ENCODE data around the gene SLC9A8. TPM values are rescaled to one million over a fixed set of nuclear protein-coding genes. Genes with fewer than 3 reads are reported as not detected.

The SLC9A8 gene
- total and polyA plus RNA-seq, 2 of the 4 experiments (the other 2 are of a cell fraction) = 4.1 to 5.0 TPM

DNA sequence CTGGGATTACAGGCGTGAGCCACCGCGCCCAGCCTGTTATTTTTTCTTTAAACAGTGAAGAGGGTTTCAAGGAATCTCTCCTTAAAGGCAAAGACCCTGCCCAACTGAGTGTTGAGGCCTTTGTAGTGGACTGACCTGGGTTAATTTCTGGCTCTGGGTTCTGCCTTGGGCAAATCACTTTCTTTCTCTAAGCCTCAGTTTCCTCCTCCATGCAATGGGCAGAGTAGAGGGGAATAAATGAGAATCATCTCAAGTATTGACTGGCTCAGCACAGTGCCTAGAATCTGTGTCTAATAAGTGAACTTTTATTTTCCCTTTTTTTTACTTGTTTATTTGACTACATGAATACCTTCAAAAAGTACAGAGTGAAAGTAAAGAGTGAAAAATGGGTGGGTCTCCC, 31.0 kb upstream of the SLC9A8 start:
- H3K18ac ChIP-seq (ENCODE audit: low read depth, low read length) = no peak overlapping the region
- no peak overlapping the region for H2AK5ac ChIP-seq (ENCODE audit: low read depth, low read length)
- POLR2A ChIA-PET (ENCODE audit: unreplicated experiment) = no interaction called here
- no peak overlapping the region for H3K23ac ChIP-seq (ENCODE audit: low read depth, low read length)
- H2BK20ac ChIP-seq (ENCODE audit: low read depth, low read length) = no peak overlapping the region
- H3K9me3 ChIP-seq (ENCODE audit: control insufficient read depth, insufficient read depth, low read length) = no peaks in the 10 kb centered on the region
- no peak for TF ChIP-seq RCOR1 (IDR thresholded peaks at IDR 0.05; ENCODE audit: insufficient replicate concordance, low read length)
- TF ChIP-seq BHLHE40 (IDR thresholded peaks at IDR 0.05; ENCODE audit: low read depth, low read length) = no peak
- TF ChIP-seq RFX5 (IDR thresholded peaks at IDR 0.05; ENCODE audit: low read depth, low read length) = no peak
- no peak for TF ChIP-seq RAD21 (IDR thresholded peaks at IDR 0.05; ENCODE audit: low read length)
- no peak for TF ChIP-seq SMC3 (IDR thresholded peaks at IDR 0.05; ENCODE audit: low read depth, low read length)
- no peak for TF ChIP-seq MXI1 (IDR thresholded peaks at IDR 0.05; ENCODE audit: borderline replicate concordance, low read depth, low read length)
- TF ChIP-seq MAFK (IDR thresholded peaks at IDR 0.05; ENCODE audit: low read depth, low read length) = no peak
- TF ChIP-seq, protein P1, sequence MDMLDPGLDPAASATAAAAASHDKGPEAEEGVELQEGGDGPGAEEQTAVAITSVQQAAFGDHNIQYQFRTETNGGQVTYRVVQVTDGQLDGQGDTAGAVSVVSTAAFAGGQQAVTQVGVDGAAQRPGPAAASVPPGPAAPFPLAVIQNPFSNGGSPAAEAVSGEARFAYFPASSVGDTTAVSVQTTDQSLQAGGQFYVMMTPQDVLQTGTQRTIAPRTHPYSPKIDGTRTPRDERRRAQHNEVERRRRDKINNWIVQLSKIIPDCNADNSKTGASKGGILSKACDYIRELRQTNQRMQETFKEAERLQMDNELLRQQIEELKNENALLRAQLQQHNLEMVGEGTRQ (IDR thresholded peaks at IDR 0.05; ENCODE audit: low read depth, low read length) = no peak
- no peak for TF ChIP-seq CTCF (conservative IDR thresholded peaks at IDR 0.05; ENCODE audit: low read depth, low read length)
- no peak overlapping the region for H4K5ac ChIP-seq (ENCODE audit: low read depth, low read length)
- no peak for DNase-seq
- H3K27me3 ChIP-seq (ENCODE audit: control insufficient read depth, insufficient read depth, low read length) = peaks cover 1% of the 10 kb centered on the region; the same call in 1 of the 2 replicates
- no peak for ATAC-seq (ENCODE audit: low read depth)
- no peak overlapping the region for H3K9ac ChIP-seq (ENCODE audit: low read depth, low read length)
- H3K36me3 ChIP-seq (ENCODE audit: control insufficient read depth, insufficient read depth, low read length) = no peaks in the 10 kb centered on the region
- no peak overlapping the region for H2AFZ ChIP-seq (replicated peaks; ENCODE audit: low read length, poor library complexity)
- H4K91ac ChIP-seq (ENCODE audit: insufficient read depth, low read depth, low read length) = no peak overlapping the region
- no TSS peak for BruUV-seq (replicated peaks)
- dilution Hi-C loops (cut with HindIII; ENCODE audit: low sequenced_read_pairs, unreplicated experiment) = no loop called here
- H3K56ac ChIP-seq (ENCODE audit: extremely low read depth, insufficient read depth, low read length) = no peak overlapping the region
- H3K4me2 ChIP-seq (ENCODE audit: low read depth, low read length) = no peak overlapping the region
- no peak overlapping the region for H4K8ac ChIP-seq (ENCODE audit: low read depth in 2 of 2, low read length in 2 of 2)
- no peak overlapping the region for H2BK5ac ChIP-seq (ENCODE audit: low read depth, low read length, poor library complexity, severe bottlenecking)
- no CpG with 5 or more reads among the region's 3 CpGs for WGBS, 2 experiments (ENCODE audit: extremely low coverage in 2 of 2, insufficient read length in 1 of 2)
- H3K4me1 ChIP-seq (ENCODE audit: control insufficient read depth, insufficient read depth, low read length) = 0 out of 2 replicates have a peak, but pooled peaks cover 2% of the 10 kb centered on the region
- H4K20me1 ChIP-seq (ENCODE audit: insufficient read depth, low read length) = no peaks in the 10 kb centered on the region
- H3K4ac ChIP-seq (ENCODE audit: low read depth, low read length) = no peak overlapping the region
- no peak overlapping the region for H3K4me3 ChIP-seq (ENCODE audit: insufficient read depth, low read depth, low read length)
- no peak overlapping the region for H2BK15ac ChIP-seq (ENCODE audit: low read depth, low read length)
- CTCF ChIA-PET = no interaction called here
- no peak overlapping the region for H2BK120ac ChIP-seq (ENCODE audit: low read depth, low read length)
- in situ Hi-C loops (cut with MboI; ENCODE audit: low sequenced_read_pairs) = no loop called here
- no peaks in the 10 kb centered on the region for H3K9me1 ChIP-seq (ENCODE audit: insufficient read depth, low read length)
- no peaks in the 10 kb centered on the region for H3K79me1 ChIP-seq (ENCODE audit: low read depth in 1 of 2, low read length in 2 of 2)
- H2AK9ac ChIP-seq (replicated peaks; ENCODE audit: low read depth, low read length, poor library complexity) = no peak overlapping the region
- no peak overlapping the region for H3K14ac ChIP-seq (replicated peaks; ENCODE audit: low read depth, low read length)
- intact Hi-C loops (cut with micrococcal nuclease) = no loop called here
- no peak overlapping the region for H3K27ac ChIP-seq (ENCODE audit: insufficient read depth, low read length)
